H7 (cell line): Measurements from ENCODE around the gene ZMYND8. TPM values are rescaled to one million over a fixed set of nuclear protein-coding genes. Genes with fewer than 3 reads are reported as not detected.
A peak's percentile ranks its signal among the peaks of the same experiment; 100 is the strongest.

Source experiments
- DNase-seq: peaks from one replicate; pipeline ENCODE4 v3.0.0; 2012
- H3K27me3 ChIP-seq: 2 replicates; pipeline ENCODE4 v1.6.0; 2011; ENCODE audit warnings: mild to moderate bottlenecking, low read length; ENCODE audit not compliant: control insufficient read depth, insufficient read depth
- H3K36me3 ChIP-seq: replicated peaks from 2 replicates; pipeline ENCODE4 v1.5.1; 2011; ENCODE audit warnings: low read length; ENCODE audit not compliant: control insufficient read depth, insufficient read depth
- H3K4me3 ChIP-seq: 2 replicates; pipeline ENCODE4 v1.5.1; 2011; ENCODE audit warnings: low read depth, mild to moderate bottlenecking, control low read depth, low read length, moderate library complexity; ENCODE audit not compliant: insufficient read depth
- total RNA-seq: library from RNA; depleted of rRNA; stranded (reverse); fragments of >200 nt; shearing (Covaris generic); gene quantifications from 2 replicates; pipeline ENCODE4 v1.2.3, GENCODE V29; 2014

The ZMYND8 gene
- total RNA-seq, 1 experiment from 2014 or later, result 28.1 TPM

DNA sequence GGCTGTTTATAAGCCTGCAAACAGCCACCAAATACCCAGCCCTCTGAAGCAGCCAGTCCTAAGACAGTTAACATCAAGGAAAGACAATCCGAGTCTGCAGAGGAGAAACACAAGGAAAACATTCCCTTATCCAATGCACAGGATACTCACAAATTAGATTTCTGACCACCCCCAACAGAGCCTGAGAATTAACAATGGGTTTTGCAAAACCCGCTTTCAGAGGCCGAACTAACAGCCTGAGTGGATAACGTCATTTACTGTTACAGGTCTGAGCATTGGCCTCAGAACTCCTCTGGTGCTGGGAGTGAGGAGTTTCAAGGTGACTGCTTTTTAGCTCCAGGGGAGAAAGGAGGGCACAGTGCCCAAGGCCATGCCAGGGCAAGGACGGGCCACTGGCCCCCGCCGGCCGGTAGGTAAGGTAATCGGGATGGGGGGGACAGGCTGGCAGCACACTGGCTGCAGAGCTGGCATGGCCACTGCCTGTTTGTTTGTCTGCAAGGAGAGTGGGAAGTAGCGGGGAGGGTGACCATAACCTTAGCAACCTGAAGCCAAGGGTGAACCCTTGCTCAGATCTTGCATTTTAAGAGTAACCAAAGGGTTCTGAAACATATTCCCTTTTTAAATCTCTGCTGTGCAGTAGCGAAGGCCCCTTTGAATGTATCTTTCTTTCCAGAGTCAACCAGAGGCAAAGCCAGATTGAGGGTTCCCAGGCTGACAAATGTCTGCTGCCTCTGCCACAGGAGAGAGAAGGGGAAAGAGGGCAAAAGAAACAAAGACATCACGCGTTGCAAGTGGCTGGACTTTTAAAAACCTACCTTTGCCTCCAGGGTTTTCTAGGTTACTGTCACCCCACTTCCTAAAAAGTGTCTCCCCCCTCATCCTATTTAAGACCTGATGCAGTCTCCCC, 3.9 kb downstream of the ZMYND8 start:
- no peak for DNase-seq
- no peak overlapping the region for H3K4me3 ChIP-seq

DNA sequence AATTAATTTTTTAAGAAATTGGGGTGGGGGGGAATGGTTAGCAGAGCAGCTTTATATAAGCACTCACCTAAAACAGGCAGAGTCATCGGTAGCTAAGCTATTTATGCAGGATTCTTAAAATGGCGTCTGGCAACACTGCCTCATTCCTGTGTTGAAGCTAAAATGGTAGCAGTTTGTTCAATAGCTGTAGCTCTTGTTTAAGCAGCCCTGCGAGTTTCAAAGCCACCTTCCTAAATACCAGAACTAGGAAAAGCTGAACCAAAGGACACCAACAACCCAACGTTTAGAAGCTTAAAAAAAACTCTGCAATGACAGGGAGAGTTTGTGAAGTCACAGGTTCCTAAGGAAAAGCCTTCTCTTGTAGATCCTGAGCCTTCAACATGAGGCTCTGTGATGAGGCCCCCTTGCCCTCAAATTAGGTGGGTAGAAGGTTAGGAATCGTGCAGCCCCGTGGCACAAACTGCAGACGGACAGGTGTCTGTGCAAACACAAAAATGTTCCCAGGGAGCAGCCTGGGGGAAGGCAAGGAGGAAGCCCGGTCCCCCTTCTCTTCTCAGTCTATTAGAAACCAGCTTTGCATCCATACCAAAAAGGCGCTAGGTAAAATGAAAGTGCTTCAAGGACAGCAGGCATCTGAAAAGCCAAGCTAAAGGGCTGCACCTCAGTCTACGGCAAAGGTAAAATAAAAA, 4.7 kb downstream of the ZMYND8 start:
- Histone ChIP-seq H3K27me3 (no peaks in the 10 kb centered on the region), H3K4me3 (no peak overlapping the region), H3K36me3 (no peaks in the 10 kb centered on the region; the same call in 1 of the 2 replicates)
- no peak for DNase-seq

More for the DNA sequence above, 3.9 kb downstream of the ZMYND8 start:
- no peaks in the 10 kb centered on the region; the same call in 1 of the 2 replicates for H3K36me3 ChIP-seq
- no peaks in the 10 kb centered on the region for H3K27me3 ChIP-seq

DNA sequence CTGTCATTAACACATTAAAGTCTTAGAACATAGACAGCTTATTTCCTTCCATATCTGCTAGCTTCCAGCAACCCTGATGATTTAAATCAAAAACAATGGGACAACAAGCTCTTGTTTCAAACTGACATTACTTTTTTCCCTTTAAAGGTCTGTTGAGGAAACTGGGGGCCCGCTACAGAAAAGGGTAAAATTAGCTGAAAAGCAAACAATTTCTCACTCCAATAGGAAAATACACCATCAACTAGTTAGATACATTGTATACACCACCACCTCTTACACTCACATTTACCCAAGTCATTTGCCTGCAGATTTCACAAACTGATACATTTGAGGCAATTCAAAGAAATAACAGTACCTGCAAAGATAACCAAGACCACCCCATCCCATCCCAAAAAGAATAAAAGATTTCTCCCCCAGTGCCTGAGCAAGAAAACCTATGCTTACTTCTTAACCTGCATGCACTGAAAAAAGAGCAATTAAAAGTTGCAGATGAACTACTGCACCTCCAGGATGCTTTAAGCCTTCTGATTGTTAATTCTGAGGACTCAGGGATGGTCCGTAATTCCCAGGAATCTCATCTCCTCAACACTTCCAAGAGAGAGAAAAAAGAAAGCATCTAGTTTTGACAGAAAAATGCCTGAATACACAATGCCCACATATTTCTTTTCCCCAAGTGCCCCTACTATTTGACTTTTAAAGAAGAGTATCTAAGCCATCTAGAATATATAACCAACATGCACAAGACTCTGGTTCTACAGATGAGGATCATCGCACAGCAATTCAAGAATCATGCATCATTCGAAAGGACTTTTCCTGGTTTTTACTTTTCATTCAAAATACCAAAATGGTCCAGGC, 5.6 kb downstream of the ZMYND8 start:
- DNase-seq, result no peak
- H3K36me3 ChIP-seq, result peaks cover 2% of the 10 kb centered on the region

GRCh38 chr20:47350181-47350550, 6.3 kb downstream of the ZMYND8 start:
- peaks cover 4% of the 10 kb centered on the region for H3K36me3 ChIP-seq
- no peak for DNase-seq
- no peaks in the 10 kb centered on the region for H3K27me3 ChIP-seq
- H3K4me3 ChIP-seq, result no peak overlapping the region

More for the DNA sequence above, 5.6 kb downstream of the ZMYND8 start:
- H3K27me3 ChIP-seq, result no peaks in the 10 kb centered on the region
- H3K4me3 ChIP-seq, result no peak overlapping the region

DNA sequence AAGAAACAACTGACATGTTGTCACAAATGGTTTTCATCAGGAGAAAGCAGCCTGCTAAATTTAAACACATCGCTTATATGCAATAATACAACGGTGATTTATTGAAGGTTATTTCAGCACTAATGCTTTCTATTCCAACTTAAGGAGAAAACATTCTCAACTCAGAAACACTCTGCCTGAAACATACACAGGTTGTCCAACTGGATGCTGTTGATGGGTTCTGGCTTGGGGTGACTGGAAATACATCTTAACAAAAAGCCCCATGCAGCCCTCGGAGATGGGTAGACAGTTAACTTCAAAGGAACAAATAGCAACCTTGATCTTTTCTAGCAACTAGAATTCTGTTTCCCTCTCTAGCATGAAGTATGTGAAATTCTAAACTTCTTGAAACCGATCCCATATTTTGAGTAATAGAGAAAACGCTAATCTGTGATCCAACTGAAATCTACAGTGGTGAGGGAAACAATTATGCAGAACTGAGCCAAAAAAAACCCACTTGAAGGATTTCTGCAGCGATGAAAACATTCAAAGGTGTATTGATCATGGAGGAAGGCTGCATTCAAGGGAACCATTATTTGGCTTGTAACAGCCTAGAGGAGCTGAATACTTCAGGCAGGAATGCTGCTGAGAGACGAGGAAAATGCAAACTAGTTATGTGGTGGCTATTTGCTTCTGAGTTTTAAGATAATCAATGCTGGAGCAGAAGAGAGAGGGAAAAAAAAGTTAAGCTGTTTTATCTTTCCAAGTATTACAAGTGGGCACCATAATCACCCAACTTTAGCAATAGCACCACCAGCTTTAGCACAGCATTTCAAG, 6.9 kb downstream of the ZMYND8 start:
- H3K36me3 ChIP-seq, result peaks cover 4% of the 10 kb centered on the region
- no peak overlapping the region for H3K4me3 ChIP-seq
- no peaks in the 10 kb centered on the region for H3K27me3 ChIP-seq
- DNase-seq, result no peak

DNA sequence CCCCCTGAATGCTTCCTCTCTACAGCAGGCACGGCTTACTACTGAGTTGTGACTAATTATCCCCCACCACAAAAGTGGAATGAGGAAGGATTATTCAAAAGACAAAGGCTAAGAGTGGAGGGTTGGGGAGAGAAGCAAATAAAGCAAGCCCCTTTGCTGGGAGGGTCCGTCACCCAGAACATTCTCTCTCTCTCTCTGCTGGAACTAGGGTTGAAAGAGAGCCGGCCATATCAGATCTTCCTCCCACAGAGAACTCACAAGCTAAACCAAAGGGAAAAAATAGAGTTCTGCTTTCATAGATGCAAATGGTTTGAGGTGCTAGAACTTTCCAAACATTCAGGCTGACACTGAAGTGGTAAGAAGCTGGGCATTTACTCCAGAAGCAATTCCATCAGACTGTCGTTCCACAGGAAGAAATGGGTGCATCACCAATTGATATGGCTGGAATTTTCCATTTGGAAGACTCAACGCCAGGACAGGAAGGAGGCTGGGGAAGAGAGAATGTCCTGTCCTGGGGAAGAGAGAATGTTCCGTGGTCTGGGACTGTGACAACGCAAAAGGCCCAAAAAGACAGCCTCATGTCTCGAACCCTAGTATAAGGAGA, 7.9 kb downstream of the ZMYND8 start:
- no peak overlapping the region for H3K4me3 ChIP-seq
- peak; percentile 52 for DNase-seq
- peaks cover 4% of the 10 kb centered on the region for H3K36me3 ChIP-seq
- no peaks in the 10 kb centered on the region for H3K27me3 ChIP-seq

- DNase-seq, result no peak
- H3K4me3 ChIP-seq, result no peak overlapping the region
- H3K27me3 ChIP-seq, result no peaks in the 10 kb centered on the region
- peaks cover 4% of the 10 kb centered on the region for H3K36me3 ChIP-seq
Observed at GRCh38 chr20:47347661-47348435, 8.7 kb downstream of the ZMYND8 start.

DNA sequence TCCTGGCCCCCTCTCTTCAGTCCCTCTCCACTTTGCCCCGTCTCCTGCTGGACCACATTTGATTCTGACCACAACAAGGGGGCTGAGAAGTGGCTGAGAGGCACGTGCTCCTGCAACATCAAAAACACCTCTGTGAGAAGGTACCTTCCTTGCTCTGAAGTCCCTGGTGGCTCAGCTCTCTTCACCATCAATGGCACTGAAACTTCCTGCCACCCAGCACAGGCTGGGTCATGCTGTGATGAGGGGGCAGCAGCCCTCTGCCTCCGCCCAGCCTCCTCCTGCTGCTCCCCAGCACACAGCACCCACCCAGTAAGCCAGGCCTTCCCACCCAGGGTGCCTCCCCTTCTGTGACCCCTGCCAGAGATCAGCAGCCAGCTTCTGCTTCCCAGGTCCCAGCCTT, 10.3 kb downstream of the ZMYND8 start:
- no peak for DNase-seq
- H3K27me3 ChIP-seq, result no peaks in the 10 kb centered on the region
- no peak overlapping the region for H3K4me3 ChIP-seq
- H3K36me3 ChIP-seq, result peaks cover 4% of the 10 kb centered on the region

GRCh38 chr20:47345214-47345613, 11.3 kb downstream of the ZMYND8 start:
- DNase-seq, result no peak
- no peak overlapping the region for H3K4me3 ChIP-seq
- H3K27me3 ChIP-seq, result no peaks in the 10 kb centered on the region
- H3K36me3 ChIP-seq, result peaks cover 4% of the 10 kb centered on the region

- Histone ChIP-seq H3K27me3 (no peaks in the 10 kb centered on the region), H3K36me3 (peaks cover 4% of the 10 kb centered on the region), H3K4me3 (no peak overlapping the region)
- DNase-seq, result no peak
Observed at GRCh38 chr20:47343007-47343472, 13.5 kb downstream of the ZMYND8 start.

DNA sequence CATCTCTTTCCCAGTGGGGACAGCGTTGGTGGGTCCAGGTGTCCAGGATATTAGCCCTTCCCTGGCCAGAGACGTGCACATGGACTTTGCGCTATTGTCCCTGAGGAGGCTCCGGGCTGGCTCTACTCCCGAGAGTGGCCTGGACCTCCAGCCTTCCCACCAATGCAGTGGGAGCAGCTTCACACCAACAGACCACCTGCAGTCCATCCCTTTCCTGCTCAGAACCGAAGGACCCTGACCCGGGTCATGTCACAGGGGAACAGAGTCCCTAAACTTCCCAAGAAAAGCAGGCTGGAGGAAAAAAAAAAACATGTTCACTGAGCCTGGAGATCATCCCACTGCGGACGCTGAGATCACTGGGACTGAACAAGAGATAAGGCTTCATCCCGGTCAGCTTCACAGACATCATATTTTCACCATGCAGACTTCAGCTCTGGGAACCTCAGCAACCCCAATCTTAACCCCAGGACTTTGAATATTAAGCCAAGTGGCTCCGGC, 18.3 kb downstream of the ZMYND8 start:
- no peak overlapping the region for H3K4me3 ChIP-seq
- DNase-seq, result no peak
- no peaks in the 10 kb centered on the region; the same call in none of the 2 replicates for H3K36me3 ChIP-seq
- no peaks in the 10 kb centered on the region for H3K27me3 ChIP-seq

GRCh38 chr20:47337413-47337812, 19.1 kb downstream of the ZMYND8 start:
- no peaks in the 10 kb centered on the region for H3K27me3 ChIP-seq
- no peaks in the 10 kb centered on the region; the same call in none of the 2 replicates for H3K36me3 ChIP-seq
- DNase-seq, result no peak
- H3K4me3 ChIP-seq, result no peak overlapping the region
